PC-3 (cell line): ENCODE measurements around the gene GTPBP8. TPM values are rescaled to one million over a fixed set of nuclear protein-coding genes. Genes with fewer than 3 reads are reported as not detected.

Experiments used
- ATAC-seq: fragments of 200-7000 bp; cut with Tn5 transposase; 2 replicates; pipeline ENCODE4 v1.9.1; 2020; ENCODE audit warnings: mild to moderate bottlenecking, moderate library complexity
- BruUV-seq: library from RNA; stranded (reverse); fragments of 400-500 nt; replicated peaks from 2 replicates; lab custom pipeline; 2021; lab: Mats Ljungman, UMichigan
- CTCF ChIA-PET: fragments of 300-600 bp; sonication (Branson Sonifier 250); formaldehyde crosslinking; loops from one replicate; lab custom pipeline; 2022; ENCODE audit warnings: antibody characterized with exemption; lab: Charles Lee
- POLR2A ChIA-PET: fragments of 300-600 bp; sonication (Branson Sonifier 250); formaldehyde crosslinking; loops from one replicate; lab custom pipeline; 2022; ENCODE audit warnings: antibody characterized with exemption; ENCODE audit not compliant: unreplicated experiment; lab: Charles Lee
- DNase-seq: peaks from one replicate; pipeline ENCODE4 v3.0.0-alpha.2; 2015
- H2AFZ ChIP-seq: fragments of 300-600 bp; sonication (generic); 2 replicates; pipeline ENCODE4 v1.6.0; 2016; ENCODE audit warnings: antibody characterized with exemption, low read length
- H3F3A ChIP-seq: fragments of 300-600 bp; sonication (generic); one replicate; pipeline ENCODE4 v1.6.0; 2017; ENCODE audit warnings: antibody characterized with exemption, low read length, control low read depth, mild to moderate bottlenecking; ENCODE audit not compliant: unreplicated experiment
- H3K27ac ChIP-seq: fragments of 300-600 bp; sonication (generic); 2 replicates; pipeline ENCODE4 v1.5.1; 2016; ENCODE audit warnings: mild to moderate bottlenecking, low read length
- H3K27me3 ChIP-seq: fragments of 300-600 bp; sonication (generic); 2 replicates; pipeline ENCODE4 v1.6.1; 2016; ENCODE audit warnings: low read length, mixed read lengths
- H3K36me3 ChIP-seq: fragments of 300-600 bp; sonication (generic); 2 replicates; pipeline ENCODE4 v1.6.1; 2016; ENCODE audit warnings: low read depth, mixed run types, low read length, mixed read lengths
- H3K4me1 ChIP-seq: fragments of 300-600 bp; sonication (generic); 2 replicates; pipeline ENCODE4 v1.5.1; 2016; ENCODE audit warnings: low read length; ENCODE audit not compliant: insufficient read depth
- H3K4me2 ChIP-seq: fragments of 300-600 bp; sonication (generic); 2 replicates; pipeline ENCODE4 v1.6.0; 2016; ENCODE audit warnings: low read length
- H3K4me3 ChIP-seq: fragments of 300-600 bp; sonication (generic); 2 replicates; pipeline ENCODE4 v1.5.1; 2016; ENCODE audit warnings: mild to moderate bottlenecking, low read length, mixed read lengths
- H3K79me2 ChIP-seq: fragments of 300-600 bp; sonication (generic); 2 replicates; pipeline ENCODE4 v1.6.1; 2017; ENCODE audit warnings: low read length, mixed read lengths
- H3K9ac ChIP-seq: fragments of 300-600 bp; sonication (generic); 2 replicates; pipeline ENCODE4 v1.6.0; 2016; ENCODE audit warnings: mild to moderate bottlenecking, low read length
- H3K9me2 ChIP-seq: fragments of 300-600 bp; sonication (generic); replicated peaks from 2 replicates; pipeline ENCODE4 v1.6.1; 2016; ENCODE audit warnings: mixed run types, low read length, mixed read lengths
- H3K9me3 ChIP-seq: fragments of 300-600 bp; sonication (generic); 2 replicates; pipeline ENCODE4 v1.6.1; 2016; ENCODE audit warnings: low read length, mixed read lengths
- H4K20me1 ChIP-seq: fragments of 300-600 bp; sonication (generic); 2 replicates; pipeline ENCODE4 v1.6.1; 2016; ENCODE audit warnings: low read length, mixed read lengths
- CTCF ChIP-seq: fragments of 300-600 bp; sonication (generic); conservative IDR thresholded peaks from 2 replicates; pipeline ENCODE4 v1.5.1; 2017; ENCODE audit warnings: antibody characterized with exemption, low read depth, mild to moderate bottlenecking, low read length
- EZH2 ChIP-seq: fragments of 300-600 bp; sonication (generic); IDR thresholded peaks from one replicate; pipeline ENCODE4 v1.6.1; 2017; ENCODE audit warnings: antibody characterized with exemption, mild to moderate bottlenecking, low read length; ENCODE audit not compliant: unreplicated experiment
- EZH2phosphoT487 ChIP-seq: fragments of 300-600 bp; sonication (generic); IDR thresholded peaks from 2 replicates; pipeline ENCODE4 v1.6.1; 2018; ENCODE audit warnings: mild to moderate bottlenecking, antibody characterized with exemption, low read length, borderline replicate concordance
- intact Hi-C: fragments of 100-400 bp; cut with micrococcal nuclease; formaldehyde crosslinking; loops from 2 replicates; pipeline ENCODE4 v1.9.0; 2023
- total RNA-seq: library from RNA; depleted of rRNA; stranded (reverse); fragments of >200 nt; gene quantifications from 2 replicates; pipeline ENCODE4 v1.2.3, GENCODE V29; 2014

GTPBP8 gene
- total RNA-seq, 1 experiment from 2014 or later = 63.8 TPM

- Histone ChIP-seq H4K20me1 (no peaks in the 10 kb centered on the region), H3K4me1 (no peaks in the 10 kb centered on the region), H2AFZ (no peak overlapping the region), H3K4me3 (no peak overlapping the region), H3K4me2 (no peak overlapping the region), H3K27me3 (no peaks in the 10 kb centered on the region), H3K27ac (no peak overlapping the region), H3K9me3 (no peaks in the 10 kb centered on the region), H3K9me2 (no peaks in the 10 kb centered on the region), H3K79me2 (no peaks in the 10 kb centered on the region), H3K36me3 (no peaks in the 10 kb centered on the region), H3K9ac (no peak overlapping the region), H3F3A (no peaks in the 10 kb centered on the region)
- ChIA-PET POLR2A (no interaction called here), CTCF (no interaction called here)
- TF ChIP-seq CTCF = no peak
- no peak for TF ChIP-seq EZH2phosphoT487
- no peak for TF ChIP-seq EZH2
- no TSS peak for BruUV-seq
- ATAC-seq = no peak
- intact Hi-C loops = no loop called here
- DNase-seq = no peak
Observed at GRCh38 chr3:112965656-112966055, 25.1 kb upstream of the GTPBP8 start.

- Histone ChIP-seq H2AFZ (no peak overlapping the region), H3K4me3 (no peak overlapping the region), H3K9ac (no peak overlapping the region), H3K9me3 (no peaks in the 10 kb centered on the region), H3F3A (no peaks in the 10 kb centered on the region), H3K4me1 (no peaks in the 10 kb centered on the region), H3K4me2 (no peak overlapping the region), H3K36me3 (no peaks in the 10 kb centered on the region), H3K27ac (no peak overlapping the region), H3K9me2 (no peaks in the 10 kb centered on the region), H3K27me3 (no peaks in the 10 kb centered on the region), H4K20me1 (no peaks in the 10 kb centered on the region), H3K79me2 (no peaks in the 10 kb centered on the region)
- no peak for DNase-seq
- ChIA-PET POLR2A (no interaction called here), CTCF (interaction anchor here (0.7 kb wide), 1 partner anchor 231 kb away, joined by 4 read pairs; no protein-coding TSS in a partner anchor)
- BruUV-seq = no TSS peak
- ATAC-seq = no peak
- intact Hi-C loops = no loop called here
- TF ChIP-seq EZH2 (no peak), CTCF (no peak)
Observed at GRCh38 chr3:112966633-112967032, 24.2 kb upstream of the GTPBP8 start.

- DNase-seq (no peak), ATAC-seq (no peak)
- Histone ChIP-seq H3K9me3 (no peaks in the 10 kb centered on the region), H2AFZ (no peak overlapping the region), H3K4me2 (no peak overlapping the region), H3K27me3 (no peaks in the 10 kb centered on the region), H3F3A (no peaks in the 10 kb centered on the region), H3K27ac (no peak overlapping the region), H3K9me2 (no peaks in the 10 kb centered on the region), H3K4me1 (no peaks in the 10 kb centered on the region), H3K9ac (no peak overlapping the region), H3K36me3 (no peaks in the 10 kb centered on the region), H4K20me1 (no peaks in the 10 kb centered on the region), H3K4me3 (no peak overlapping the region), H3K79me2 (no peaks in the 10 kb centered on the region)
- TF ChIP-seq CTCF = no peak
- TF ChIP-seq EZH2 = no peak
- no peak for TF ChIP-seq EZH2phosphoT487
- CTCF ChIA-PET = no interaction called here
- POLR2A ChIA-PET = no interaction called here
- intact Hi-C loops = no loop called here
- no TSS peak for BruUV-seq
Observed at GRCh38 chr3:112967425-112967824, 23.4 kb upstream of the GTPBP8 start.
